Endothelial cell of umbilical vein (primary cell): ENCODE data around the gene MOB2. TPM values are rescaled to one million over a fixed set of nuclear protein-coding genes. Genes with fewer than 3 reads are reported as not detected.

Experiments
- BruUV-seq: library from RNA; stranded (reverse); fragments of 400-500 nt; replicated peaks from 2 replicates; lab custom pipeline; 2021; lab: Mats Ljungman, UMichigan
- CTCF ChIA-PET: fragments of 300-600, 350-600 bp; sonication (Branson Sonifier 250); formaldehyde crosslinking; loops from one replicate; lab custom pipeline; 2021; ENCODE audit warnings: antibody characterized with exemption, inconsistent platforms; lab: Charles Lee
- POLR2A ChIA-PET: fragments of 300-600, 350-600 bp; sonication (Branson Sonifier 250); formaldehyde crosslinking; loops from one replicate; lab custom pipeline; 2021; ENCODE audit warnings: antibody characterized with exemption, inconsistent platforms; lab: Charles Lee
- DNase-seq: peaks from one replicate; pipeline ENCODE4 v3.0.0-alpha.2; 2011; ENCODE audit warnings: low read depth, low spot score
- FAIRE-seq: peaks from 2 replicates; lab custom pipeline; 2011; peaks lifted over from hg19 to GRCh38; lab: Jason Lieb, UNC
- H2AFZ ChIP-seq: 2 replicates; pipeline ENCODE4 v1.6.0; 2012; ENCODE audit warnings: low read depth, low read length, control low read depth, inconsistent platforms
- H3K27ac ChIP-seq: 2 replicates; pipeline ENCODE4 v1.5.1; 2011; ENCODE audit warnings: low read depth, mild to moderate bottlenecking, control low read depth, low read length, moderate library complexity; ENCODE audit not compliant: insufficient read depth
- H3K27me3 ChIP-seq, 2 experiments: 2 replicates each; pipeline versions ENCODE4 v1.6.0 to v1.6.1; 2011; ENCODE audit warnings: low read length in 2 of 2, mixed read lengths in 1 of 2; ENCODE audit not compliant: control insufficient read depth in 2 of 2, insufficient read depth in 2 of 2
- H3K36me3 ChIP-seq, 2 experiments: 2 replicates in 1 of 2; 3 replicates in 1 of 2; pipeline ENCODE4 v1.5.1; 2011; ENCODE audit warnings: low read length in 2 of 2, mild to moderate bottlenecking in 1 of 2, moderate library complexity in 1 of 2; ENCODE audit not compliant: control insufficient read depth in 2 of 2, insufficient read depth in 2 of 2; ENCODE audit errors: extremely low read depth in 1 of 2
- H3K4me1 ChIP-seq: 3 replicates; pipeline ENCODE4 v1.5.1; 2011; ENCODE audit warnings: mild to moderate bottlenecking, low read length; ENCODE audit not compliant: control insufficient read depth, insufficient read depth; ENCODE audit errors: extremely low read depth
- H3K4me2 ChIP-seq: 2 replicates; pipeline ENCODE4 v1.6.1; 2011; ENCODE audit warnings: low read length, control low read depth, mixed read lengths; ENCODE audit not compliant: insufficient read depth
- H3K4me3 ChIP-seq, 3 experiments: fragments of 200-600 bp in 1 of 3; sonication (generic), shearing (Covaris generic) in 1 of 3; replicated peaks in 1 of 3; 2 replicates each; pipeline ENCODE4 v1.5.1; 2011 to 2016; ENCODE audit warnings: control low read depth in 3 of 3, low read length in 3 of 3, mild to moderate bottlenecking in 2 of 3, inconsistent platforms in 1 of 3, low read depth in 1 of 3, moderate library complexity in 1 of 3; ENCODE audit not compliant: insufficient read depth in 1 of 3
- H3K79me2 ChIP-seq: 2 replicates; pipeline ENCODE4 v1.6.0; 2012; ENCODE audit warnings: low read length, inconsistent platforms; ENCODE audit not compliant: control insufficient read depth, insufficient read depth
- H3K9ac ChIP-seq: replicated peaks from 2 replicates; pipeline ENCODE3; 2011; ENCODE audit warnings: low read length, control low read depth; ENCODE audit not compliant: insufficient read depth; ENCODE audit errors: extremely low read depth
- H3K9me1 ChIP-seq: replicated peaks from 3 replicates; pipeline ENCODE4 v1.6.0; 2011; ENCODE audit warnings: mild to moderate bottlenecking, low read length; ENCODE audit not compliant: control insufficient read depth, insufficient read depth; ENCODE audit errors: extremely low read depth
- H3K9me3 ChIP-seq: replicated peaks from 2 replicates; pipeline ENCODE4 v1.5.1; 2012; ENCODE audit warnings: low read length, inconsistent platforms; ENCODE audit not compliant: control insufficient read depth, insufficient read depth
- H4K20me1 ChIP-seq: replicated peaks from 2 replicates; pipeline ENCODE3; 2011; ENCODE audit warnings: mild to moderate bottlenecking, low read length; ENCODE audit not compliant: control insufficient read depth, insufficient read depth; ENCODE audit errors: extremely low read depth
- EZH2 ChIP-seq: IDR thresholded peaks from 2 replicates; pipeline ENCODE4 v1.6.1; 2012; ENCODE audit warnings: borderline replicate concordance, low read depth, mild to moderate bottlenecking, moderate library complexity, low read length, inconsistent platforms; ENCODE audit not compliant: severe bottlenecking
- GATA2 ChIP-seq: IDR thresholded peaks from 2 replicates; pipeline ENCODE4 v1.7.0; 2011; ENCODE audit warnings: low read depth, mild to moderate bottlenecking, moderate library complexity, mixed read lengths, low read length; ENCODE audit not compliant: insufficient read length, insufficient read depth
- JUN ChIP-seq: IDR thresholded peaks from 2 replicates; pipeline ENCODE4 v1.6.1; 2011; ENCODE audit warnings: borderline replicate concordance, low read depth; ENCODE audit not compliant: insufficient read length, insufficient read depth
- MYC ChIP-seq: IDR thresholded peaks from one replicate; pipeline ENCODE4 v1.6.1; 2011; ENCODE audit warnings: mild to moderate bottlenecking, low read depth, low read length
- POLR2A ChIP-seq: IDR thresholded peaks from 2 replicates; pipeline ENCODE4 v1.6.1; 2012; ENCODE audit warnings: low read depth, mild to moderate bottlenecking, control low read depth, low read length
- POLR2AphosphoS5 ChIP-seq: IDR thresholded peaks from 2 replicates; pipeline ENCODE4 v1.6.1; 2012; ENCODE audit warnings: low read depth, mild to moderate bottlenecking, control low read depth, low read length, moderate library complexity; ENCODE audit not compliant: insufficient read depth
- dilution Hi-C: fragments of 300-500 bp; cut with MboI; formaldehyde crosslinking; loops from one replicate; pipeline ENCODE4 v1.15.0; 2019; ENCODE audit warnings: low sequenced_read_pairs; ENCODE audit not compliant: extremely low pct_ligation_motif_present
- intact Hi-C: fragments of 100-400 bp; cut with micrococcal nuclease; formaldehyde crosslinking; loops from one replicate; pipeline ENCODE4 v1.10.0; 2022
- polyA plus RNA-seq, 4 experiments: library from polyadenylated mRNA; depleted of rRNA in 3 of 4; stranded (reverse) in 3 of 4; unstranded in 1 of 4; fragments of >200 nt; gene quantifications; 2 replicates each; pipeline versions ENCODE4 v1.2.1 to v1.2.3, GENCODE V29; 2011 to 2012; ENCODE audit warnings: missing spikeins in 1 of 4
- total RNA-seq: library from RNA; stranded (reverse); gene quantifications from 2 replicates; pipeline ENCODE4 v1.2.3, GENCODE V29; 2021
- TF ChIP-seq, protein P1 (sequence below), 2 donors: IDR thresholded peaks; 1 replicate in 1 of 2; 2 replicates in 1 of 2; pipeline ENCODE4 v1.5.1; 2011; ENCODE audit warnings: low read length in 2 of 2, mild to moderate bottlenecking in 2 of 2, moderate library complexity in 2 of 2, control low read depth in 1 of 2, inconsistent platforms in 1 of 2, low read depth in 1 of 2; ENCODE audit not compliant: insufficient read depth in 1 of 2; ENCODE audit errors: extremely low read depth in 1 of 2

Gene MOB2
- total and polyA plus RNA-seq, 2 donors (not counting 3 experiments of a cell fraction or from before 2014, with no cell fraction given) = 38.2 to 50.6 TPM

DNA sequence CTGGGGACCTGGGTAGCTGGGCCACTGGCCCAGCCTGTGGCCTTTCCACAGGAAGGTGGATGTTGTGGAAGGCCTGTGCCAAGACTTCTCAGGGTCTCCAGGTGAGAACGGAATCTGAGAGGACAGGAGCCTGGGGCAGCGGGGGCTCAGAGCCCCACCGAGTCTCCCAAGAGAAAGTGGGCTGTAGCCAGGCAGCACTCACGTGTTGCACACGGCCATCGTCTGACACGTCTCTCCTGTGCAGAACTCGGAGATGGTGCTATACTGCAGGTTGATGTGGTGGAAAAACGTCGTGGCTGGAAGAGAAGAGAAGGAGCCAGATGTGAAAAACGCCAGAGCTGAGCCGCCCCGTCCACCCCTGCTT lies 6.4 kb downstream of the MOB2 start:
- H3K27me3 ChIP-seq = no peaks in the 10 kb centered on the region
- TF ChIP-seq POLR2AphosphoS5 = no peak
- TF ChIP-seq, protein P1, sequence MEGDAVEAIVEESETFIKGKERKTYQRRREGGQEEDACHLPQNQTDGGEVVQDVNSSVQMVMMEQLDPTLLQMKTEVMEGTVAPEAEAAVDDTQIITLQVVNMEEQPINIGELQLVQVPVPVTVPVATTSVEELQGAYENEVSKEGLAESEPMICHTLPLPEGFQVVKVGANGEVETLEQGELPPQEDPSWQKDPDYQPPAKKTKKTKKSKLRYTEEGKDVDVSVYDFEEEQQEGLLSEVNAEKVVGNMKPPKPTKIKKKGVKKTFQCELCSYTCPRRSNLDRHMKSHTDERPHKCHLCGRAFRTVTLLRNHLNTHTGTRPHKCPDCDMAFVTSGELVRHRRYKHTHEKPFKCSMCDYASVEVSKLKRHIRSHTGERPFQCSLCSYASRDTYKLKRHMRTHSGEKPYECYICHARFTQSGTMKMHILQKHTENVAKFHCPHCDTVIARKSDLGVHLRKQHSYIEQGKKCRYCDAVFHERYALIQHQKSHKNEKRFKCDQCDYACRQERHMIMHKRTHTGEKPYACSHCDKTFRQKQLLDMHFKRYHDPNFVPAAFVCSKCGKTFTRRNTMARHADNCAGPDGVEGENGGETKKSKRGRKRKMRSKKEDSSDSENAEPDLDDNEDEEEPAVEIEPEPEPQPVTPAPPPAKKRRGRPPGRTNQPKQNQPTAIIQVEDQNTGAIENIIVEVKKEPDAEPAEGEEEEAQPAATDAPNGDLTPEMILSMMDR (IDR thresholded peaks at IDR 0.05; ENCODE audit: extremely low read depth in 1 of 2, insufficient read depth in 1 of 2, low read depth in 1 of 2, low read length in 2 of 2) = no peak
- no peak for TF ChIP-seq EZH2
- no peak for TF ChIP-seq MYC
- no peak for TF ChIP-seq GATA2
- TF ChIP-seq JUN = no peak
- TF ChIP-seq POLR2A = no peak
- no peak overlapping the region for H3K4me3 ChIP-seq
- FAIRE-seq (no peak), DNase-seq (no peak)
- no peaks in the 10 kb centered on the region for H4K20me1 ChIP-seq
- H3K9me3 ChIP-seq = no peaks in the 10 kb centered on the region
- CTCF ChIA-PET = interaction anchor here (1.3 kb wide), 1 partner anchor 95 kb away, joined by 4 read pairs; no protein-coding TSS in a partner anchor
- H3K4me1 ChIP-seq = no peaks in the 10 kb centered on the region
- no peaks in the 10 kb centered on the region for H3K79me2 ChIP-seq
- H3K27ac ChIP-seq = no peak overlapping the region
- no peak overlapping the region for H2AFZ ChIP-seq
- peaks cover 0 to 12% of the 10 kb centered on the region in 2 experiments for H3K36me3 ChIP-seq
- H3K4me2 ChIP-seq = no peak overlapping the region
- dilution Hi-C loops (no loop called here), intact Hi-C loops (no loop called here)
- no peaks in the 10 kb centered on the region for H3K9me1 ChIP-seq
- BruUV-seq = no TSS peak
- POLR2A ChIA-PET = no interaction called here
- no peak overlapping the region for H3K9ac ChIP-seq
